Omental fat pad (tissue), 4 donors: ENCODE measurements around the gene STXBP4. TPM values are rescaled to one million over a fixed set of nuclear protein-coding genes. Genes with fewer than 3 reads are reported as not detected.

Source experiments
- ATAC-seq: fragments of 150-250 bp; one replicate; pipeline ENCODE4 v1.9.1; 2016; ENCODE audit warnings: mild to moderate bottlenecking, moderate library complexity; ENCODE audit not compliant: low FRiP score
- DNase-seq: peaks from one replicate; pipeline ENCODE4 v3.0.0-alpha.2; 2019; ENCODE audit warnings: low spot score
- total RNA-seq, 4 donors: library from RNA; depleted of rRNA; stranded (reverse); fragments of >200 nt; gene quantifications; one replicate each; pipeline ENCODE4 v1.1.0, GENCODE V29; 2016
- TF ChIP-seq, protein P1 (sequence below), 3 donors: fragments of 450-650 bp; IDR thresholded peaks; one replicate each; pipeline ENCODE4 v1.5.1; 2016 to 2017; ENCODE audit warnings: antibody characterized with exemption in 3 of 3, mild to moderate bottlenecking in 3 of 3, moderate library complexity in 2 of 3

STXBP4 gene
- total RNA-seq, 4 donors from 2014 or later: 11.2 to 19.3 (median 16.5) TPM

DNA sequence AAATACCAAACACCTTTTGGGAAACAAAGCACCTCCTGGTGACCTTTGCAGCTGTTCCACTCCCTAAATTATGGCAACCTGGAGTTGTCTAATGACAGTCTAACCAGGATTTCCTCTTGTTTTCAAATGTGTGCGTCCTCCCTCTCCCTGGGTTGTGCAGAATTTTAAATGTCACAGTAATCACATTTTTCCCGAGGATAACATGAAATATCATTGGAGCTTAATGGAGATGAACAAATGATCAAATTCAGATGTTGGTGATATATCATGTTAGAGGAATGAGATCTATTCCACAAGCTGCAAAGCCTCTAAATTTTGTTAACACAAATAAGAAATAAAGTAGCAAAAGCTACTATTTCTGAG, 209.3 kb downstream of the STXBP4 start:
- ATAC-seq (no peak), DNase-seq (no peak)
- TF ChIP-seq, protein P1, sequence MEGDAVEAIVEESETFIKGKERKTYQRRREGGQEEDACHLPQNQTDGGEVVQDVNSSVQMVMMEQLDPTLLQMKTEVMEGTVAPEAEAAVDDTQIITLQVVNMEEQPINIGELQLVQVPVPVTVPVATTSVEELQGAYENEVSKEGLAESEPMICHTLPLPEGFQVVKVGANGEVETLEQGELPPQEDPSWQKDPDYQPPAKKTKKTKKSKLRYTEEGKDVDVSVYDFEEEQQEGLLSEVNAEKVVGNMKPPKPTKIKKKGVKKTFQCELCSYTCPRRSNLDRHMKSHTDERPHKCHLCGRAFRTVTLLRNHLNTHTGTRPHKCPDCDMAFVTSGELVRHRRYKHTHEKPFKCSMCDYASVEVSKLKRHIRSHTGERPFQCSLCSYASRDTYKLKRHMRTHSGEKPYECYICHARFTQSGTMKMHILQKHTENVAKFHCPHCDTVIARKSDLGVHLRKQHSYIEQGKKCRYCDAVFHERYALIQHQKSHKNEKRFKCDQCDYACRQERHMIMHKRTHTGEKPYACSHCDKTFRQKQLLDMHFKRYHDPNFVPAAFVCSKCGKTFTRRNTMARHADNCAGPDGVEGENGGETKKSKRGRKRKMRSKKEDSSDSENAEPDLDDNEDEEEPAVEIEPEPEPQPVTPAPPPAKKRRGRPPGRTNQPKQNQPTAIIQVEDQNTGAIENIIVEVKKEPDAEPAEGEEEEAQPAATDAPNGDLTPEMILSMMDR (IDR thresholded peaks at IDR 0.05): no peak

DNA sequence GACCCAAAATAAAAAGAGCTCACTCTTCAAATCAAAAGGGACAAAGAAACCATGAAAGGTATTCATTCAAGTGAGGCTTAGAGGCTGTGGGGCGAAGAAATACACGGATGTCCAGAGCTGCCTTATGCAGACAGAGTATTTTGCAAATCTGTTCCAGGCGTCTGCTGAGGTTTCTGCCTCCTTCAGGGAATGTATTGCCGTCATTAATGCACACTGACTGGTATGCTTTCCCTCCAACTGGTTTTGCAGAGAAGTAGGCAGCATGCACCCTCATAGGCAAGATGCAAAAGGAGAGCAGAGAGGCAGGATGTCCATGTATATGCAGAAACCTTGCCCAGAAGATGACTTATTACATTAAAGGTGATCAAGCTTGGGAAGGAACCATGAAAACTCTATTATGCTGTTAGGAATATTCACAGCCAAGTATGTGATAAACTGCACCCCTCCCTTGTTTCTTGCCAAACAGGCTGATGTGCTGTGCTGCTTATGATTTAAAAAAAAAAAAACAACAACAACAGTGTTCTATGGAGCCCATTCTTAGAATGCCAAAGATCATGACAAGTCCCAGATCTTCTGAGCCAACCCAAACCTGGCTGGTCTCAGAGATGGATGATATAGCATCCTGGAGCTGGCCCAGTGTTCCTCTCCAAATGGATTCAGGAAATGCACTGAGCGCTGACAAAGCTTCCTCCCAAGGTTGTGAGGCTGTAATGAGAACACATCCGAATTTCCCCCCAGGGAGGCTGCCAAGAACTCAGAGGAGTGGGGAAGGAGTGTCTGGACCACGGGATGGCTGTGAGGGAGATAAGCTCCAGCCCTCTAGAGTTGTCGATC, 218.6 kb downstream of the STXBP4 start:
- ATAC-seq (no peak), DNase-seq (no peak)
- TF ChIP-seq, protein P1 (IDR thresholded peaks at IDR 0.05): no peak

DNA sequence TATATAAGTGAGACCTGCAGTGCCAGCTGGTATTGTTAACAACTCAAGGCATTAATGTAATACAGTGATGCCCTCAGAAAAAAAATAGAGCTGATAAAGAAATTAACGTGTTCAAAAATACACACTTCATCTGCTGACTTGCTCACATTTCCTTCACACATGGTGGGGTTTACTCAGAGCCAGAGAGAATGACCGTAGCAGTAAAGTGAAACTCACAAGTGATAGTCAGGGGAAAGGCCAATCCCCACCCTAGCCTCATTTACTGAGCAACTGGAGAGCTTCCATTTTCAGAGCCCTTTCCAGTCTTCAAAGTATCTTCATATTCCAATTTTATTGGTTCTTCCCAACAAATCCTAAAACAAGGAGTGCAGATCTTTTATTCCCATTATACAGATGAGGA, 222.2 kb downstream of the STXBP4 start:
- DNase-seq (no peak), ATAC-seq (no peak)
- TF ChIP-seq, protein P1 (IDR thresholded peaks at IDR 0.05): no peak

DNA sequence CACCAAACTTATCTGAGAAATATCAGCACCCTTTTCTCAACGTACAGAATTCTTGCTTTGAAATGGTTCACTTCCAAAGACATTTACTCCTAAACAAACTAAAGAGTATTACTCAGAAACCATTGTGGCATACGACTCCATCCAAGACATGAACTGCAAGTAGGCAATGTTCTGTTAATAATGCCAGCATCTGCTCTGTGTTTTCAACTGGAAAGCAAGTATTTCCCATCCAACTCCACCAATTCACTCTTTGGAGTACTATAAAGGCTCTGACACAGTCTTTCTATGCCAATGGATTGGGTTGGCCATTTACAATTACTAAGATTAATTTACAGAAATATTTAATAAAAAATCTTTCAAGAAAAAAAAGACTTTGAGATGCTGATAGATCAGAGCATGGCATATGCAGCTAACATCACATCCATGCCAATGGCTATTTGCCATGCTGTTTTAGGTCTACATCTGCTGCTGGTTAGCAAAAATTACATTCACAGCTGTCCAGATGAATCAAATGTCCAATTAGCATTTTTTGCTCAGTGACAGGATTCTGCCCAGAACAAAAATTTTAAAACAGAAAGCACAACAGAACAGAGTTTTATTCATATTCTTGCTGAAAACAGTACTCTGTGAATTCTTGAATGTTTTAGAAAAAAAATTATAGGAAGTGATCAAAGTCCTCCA, 230.3 kb downstream of the STXBP4 start:
- no peak for ATAC-seq
- DNase-seq: no peak
- TF ChIP-seq, protein P1 (IDR thresholded peaks at IDR 0.05): no peak

DNA sequence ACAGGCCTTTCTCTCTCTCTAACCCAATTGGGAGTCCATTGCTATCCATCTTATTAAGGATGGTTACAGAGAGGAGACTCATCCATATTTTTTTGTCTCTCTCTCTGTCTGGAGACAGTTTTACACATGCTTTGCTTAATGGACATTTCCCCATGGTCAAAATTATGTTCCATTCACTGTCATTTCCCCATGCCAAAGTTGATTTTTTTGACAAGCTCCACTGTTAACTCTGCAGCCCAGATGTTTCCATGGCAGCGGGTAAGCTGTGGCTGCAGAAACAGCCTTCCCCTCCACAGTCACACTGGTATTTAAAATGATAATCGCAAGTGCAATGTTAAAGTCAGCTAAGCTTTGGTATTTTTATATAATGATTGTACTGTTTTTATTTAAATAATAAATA, 232.3 kb downstream of the STXBP4 start:
- TF ChIP-seq, protein P1 (IDR thresholded peaks at IDR 0.05): no peak
- ATAC-seq (no peak), DNase-seq (no peak)

DNA sequence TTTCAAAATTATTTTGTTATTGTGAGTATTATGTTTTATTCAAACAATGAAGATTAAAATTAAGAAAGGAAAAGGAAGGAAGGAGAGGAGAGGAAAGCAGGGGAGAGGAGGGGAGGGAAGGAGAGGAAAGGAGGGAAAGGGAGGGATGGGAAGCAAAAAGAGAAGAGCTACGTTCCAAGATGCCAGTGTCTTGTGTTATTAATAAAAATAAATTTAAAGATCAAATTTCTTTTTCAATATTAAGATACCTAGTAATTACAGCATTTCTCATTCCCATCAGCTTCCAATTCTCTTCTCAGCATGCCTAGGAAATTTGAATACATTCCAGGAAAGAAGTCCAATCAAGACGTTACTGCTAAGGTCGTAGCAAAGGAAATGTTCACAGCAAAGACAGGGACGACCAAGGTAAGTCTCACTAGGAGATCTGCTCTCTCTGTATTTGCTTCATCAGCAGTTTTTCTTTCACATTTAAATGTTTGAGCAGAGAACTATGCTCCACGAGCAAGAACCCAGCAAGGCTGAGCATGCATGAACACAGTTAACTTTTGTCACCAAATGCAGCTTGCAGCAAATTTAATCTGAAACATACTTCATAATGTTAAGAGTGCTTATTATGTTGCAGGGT, 232.9 kb downstream of the STXBP4 start:
- TF ChIP-seq, protein P1 (IDR thresholded peaks at IDR 0.05): no peak
- DNase-seq: no peak
- ATAC-seq: no peak
